Panc1 (cell line): ENCODE data around the gene CTNNA1. TPM values are rescaled to one million over a fixed set of nuclear protein-coding genes. Genes with fewer than 3 reads are reported as not detected.
"Not testable (repeated sequence)": the region's sequence is repeated elsewhere in the genome, so short reads cannot be mapped to it uniquely, and the experiment has no call there.

Experiments
- ATAC-seq: fragments of 200-7000 bp; cut with Tn5 transposase; 2 replicates; pipeline ENCODE4 v1.9.1; 2020; ENCODE audit warnings: mild to moderate bottlenecking, moderate library complexity
- BruUV-seq: library from RNA; stranded (reverse); fragments of 400-500 nt; replicated peaks from 2 replicates; lab custom pipeline; 2021; lab: Mats Ljungman, UMichigan
- CTCF ChIA-PET: fragments of 300-600 bp; sonication (Branson Sonifier 250); formaldehyde crosslinking; loops from one replicate; lab custom pipeline; 2022; ENCODE audit warnings: antibody characterized with exemption; lab: Charles Lee
- POLR2A ChIA-PET: fragments of 300-600 bp; sonication (Branson Sonifier 250); formaldehyde crosslinking; loops from one replicate; lab custom pipeline; 2022; ENCODE audit warnings: antibody characterized with exemption; lab: Charles Lee
- DNase-seq: peaks from one replicate; pipeline ENCODE4 v3.0.0-alpha.2; 2010; ENCODE audit warnings: low read depth, low spot score
- H3K27ac ChIP-seq: 2 replicates; pipeline ENCODE4 v1.5.1; 2011; ENCODE audit warnings: mild to moderate bottlenecking, low read length, inconsistent platforms
- H3K27me3 ChIP-seq: fragments of 200-500 bp; sonication (Bioruptor generic); 2 replicates; pipeline ENCODE4 v1.6.0; 2014; ENCODE audit warnings: low read length, inconsistent platforms; ENCODE audit not compliant: control insufficient read depth, insufficient read depth
- H3K36me3 ChIP-seq: fragments of 200-500 bp; sonication (Bioruptor generic); 2 replicates; pipeline ENCODE4 v1.5.1; 2014; ENCODE audit warnings: inconsistent platforms, mild to moderate bottlenecking, low read length, moderate library complexity; ENCODE audit not compliant: control insufficient read depth, insufficient read depth
- H3K4me1 ChIP-seq: 2 replicates; pipeline ENCODE4 v1.5.1; 2011; ENCODE audit warnings: inconsistent platforms, mild to moderate bottlenecking, low read length, moderate library complexity; ENCODE audit not compliant: control insufficient read depth, insufficient read depth
- H3K4me3 ChIP-seq, 2 experiments: 2 replicates each; pipeline ENCODE4 v1.5.1; 2011 to 2012; ENCODE audit warnings: low read depth in 2 of 2, low read length in 2 of 2, mild to moderate bottlenecking in 2 of 2, inconsistent platforms in 1 of 2, moderate library complexity in 1 of 2
- H3K9me3 ChIP-seq: fragments of 200-500 bp; sonication (Bioruptor generic); 2 replicates; pipeline ENCODE4 v1.5.1; 2014; ENCODE audit warnings: low read depth, mild to moderate bottlenecking, inconsistent platforms, low read length, moderate library complexity; ENCODE audit not compliant: control insufficient read depth, insufficient read depth
- CTCF ChIP-seq: fragments of 450-650 bp; IDR thresholded peaks from 2 replicates; pipeline ENCODE4 v1.5.1; 2017; ENCODE audit warnings: mild to moderate bottlenecking
- POLR2AphosphoS5 ChIP-seq: IDR thresholded peaks from 2 replicates; pipeline ENCODE4 v1.6.1; 2012; ENCODE audit warnings: mild to moderate bottlenecking, low read depth, low read length, moderate library complexity
- REST ChIP-seq, 2 experiments: IDR thresholded peaks; 2 replicates each; pipeline ENCODE4 v1.6.1; 2011 to 2012; ENCODE audit warnings: low read depth in 2 of 2, control low read depth in 1 of 2, low read length in 1 of 2, mild to moderate bottlenecking in 1 of 2, moderate library complexity in 1 of 2; ENCODE audit not compliant: insufficient read depth in 1 of 2
- SIN3A ChIP-seq: IDR thresholded peaks from 2 replicates; pipeline ENCODE4 v1.6.1; 2012; ENCODE audit warnings: low read depth, mild to moderate bottlenecking, low read length, moderate library complexity, borderline replicate concordance; ENCODE audit not compliant: insufficient read depth
- TCF7L2 ChIP-seq: IDR thresholded peaks from 2 replicates; pipeline ENCODE4 v1.6.1; 2011; ENCODE audit warnings: mild to moderate bottlenecking, low read depth, low read length, inconsistent platforms
- in situ Hi-C: cut with HindIII; loops from 2 replicates; pipeline ENCODE4 v1.10.0; 2016; ENCODE audit warnings: low sequenced_read_pairs, low pct_unique_long_range_greater_than_20kb
- intact Hi-C: fragments of 100-400 bp; cut with micrococcal nuclease; formaldehyde crosslinking; loops from one replicate; pipeline ENCODE4 v1.10.0; 2022; ENCODE audit not compliant: unreplicated experiment
- total RNA-seq: library from RNA; stranded (reverse); gene quantifications from one replicate; pipeline ENCODE4 v1.2.1, GENCODE V29; 2021; ENCODE audit not compliant: unreplicated experiment

Gene CTNNA1
- total RNA-seq, 1 experiment from 2014 or later, result 298 TPM

GRCh38 chr5:138833726-138834480, 80.7 kb downstream of the CTNNA1 start:
- in situ Hi-C loops (no loop called here), intact Hi-C loops (no loop called here)
- ChIA-PET CTCF (no interaction called here), POLR2A (no interaction called here)
- Histone ChIP-seq H3K27ac (no peak overlapping the region), H3K4me3 (no peak overlapping the region), H3K9me3 (no peaks in the 10 kb centered on the region), H3K4me1 (0 out of 2 replicates have a peak, but pooled peaks cover 4% of the 10 kb centered on the region), H3K36me3 (no peaks in the 10 kb centered on the region), H3K27me3 (no peaks in the 10 kb centered on the region)
- ATAC-seq (no peak), DNase-seq (no peak)
- BruUV-seq, result no TSS peak
- no peak for TF ChIP-seq TCF7L2
- no peak for TF ChIP-seq POLR2AphosphoS5
- TF ChIP-seq REST (IDR thresholded peaks at IDR 0.05; ENCODE audit: insufficient read depth in 1 of 2, low read depth in 2 of 2, low read length in 1 of 2), result no peak
- TF ChIP-seq SIN3A, result no peak
- TF ChIP-seq CTCF, result no peak

GRCh38 chr5:138834853-138835252, 81.6 kb downstream of the CTNNA1 start:
- H3K27me3 ChIP-seq, H3K9me3 ChIP-seq, in situ Hi-C loops, CTCF ChIA-PET, intact Hi-C loops, H3K36me3 ChIP-seq, ATAC-seq, DNase-seq, H3K4me3 ChIP-seq, H3K27ac ChIP-seq, BruUV-seq, H3K4me1 ChIP-seq: not testable (repeated sequence)
- POLR2A ChIA-PET, result interaction anchor here (0.7 kb wide), 1 partner anchor 11 kb away, joined by 3 read pairs; no protein-coding TSS in a partner anchor

GRCh38 chr5:138837160-138837559, 83.9 kb downstream of the CTNNA1 start:
- ATAC-seq (no peak), DNase-seq (no peak)
- in situ Hi-C loops (no loop called here), intact Hi-C loops (no loop called here)
- H3K4me1 ChIP-seq, result no peaks in the 10 kb centered on the region
- H3K4me3 ChIP-seq, result no peak overlapping the region
- H3K27ac ChIP-seq, result no peak overlapping the region
- H3K9me3 ChIP-seq, result no peaks in the 10 kb centered on the region
- BruUV-seq, result no TSS peak
- H3K36me3 ChIP-seq, result no peaks in the 10 kb centered on the region
- CTCF ChIA-PET, result no interaction called here
- TF ChIP-seq CTCF (no peak), POLR2AphosphoS5 (no peak)
- H3K27me3 ChIP-seq, result no peaks in the 10 kb centered on the region
- POLR2A ChIA-PET, result no interaction called here
